HepG2 (cell line): Measurements from ENCODE around the gene OSBPL2. TPM values are rescaled to one million over a fixed set of nuclear protein-coding genes. Genes with fewer than 3 reads are reported as not detected.

Experiments
- CERS6 ChIP-seq: sonication (generic); formaldehyde crosslinking; IDR thresholded peaks from 2 replicates; pipeline ENCODE4 v1.5.0; 2020; ENCODE audit warnings: missing genetic modification reagents
- FOXJ3 ChIP-seq: sonication (generic); formaldehyde crosslinking; IDR thresholded peaks from 2 replicates; pipeline ENCODE4 v1.4.0; 2020; ENCODE audit warnings: missing genetic modification reagents, mild to moderate bottlenecking, borderline replicate concordance
- GLI4 ChIP-seq: sonication (generic); formaldehyde crosslinking; IDR thresholded peaks from 2 replicates; pipeline ENCODE4 v1.5.1; 2020; ENCODE audit warnings: missing genetic modification reagents, mild to moderate bottlenecking, moderate library complexity, borderline replicate concordance
- MAF1 ChIP-seq: sonication (generic); formaldehyde crosslinking; IDR thresholded peaks from 2 replicates; pipeline ENCODE4 v1.5.0; 2020; ENCODE audit warnings: missing genetic modification reagents, borderline replicate concordance
- MAFK ChIP-seq, 2 experiments: IDR thresholded peaks in 1 of 2; conservative IDR thresholded peaks in 1 of 2; 2 replicates each; pipeline ENCODE4 v1.6.1; 2011; ENCODE audit warnings: improper control_type of control experiment in 2 of 2, low read length in 2 of 2
- MIER3 ChIP-seq: IDR thresholded peaks from 2 replicates; pipeline ENCODE4 v1.6.1; 2016; ENCODE audit warnings: missing compliant biosample characterization, borderline replicate concordance
- NCOA5 ChIP-seq: sonication (generic); formaldehyde crosslinking; IDR thresholded peaks from 2 replicates; pipeline ENCODE4 v1.4.0; 2020; ENCODE audit warnings: missing genetic modification reagents
- NFAT5 ChIP-seq: sonication (generic); formaldehyde crosslinking; IDR thresholded peaks from 2 replicates; pipeline ENCODE4 v1.4.0; 2020; ENCODE audit warnings: missing genetic modification reagents
- NFKBIZ ChIP-seq: IDR thresholded peaks from 2 replicates; pipeline ENCODE4 v1.6.1; 2018; ENCODE audit warnings: missing genetic modification reagents, missing compliant biosample characterization
- ZFP1 ChIP-seq: IDR thresholded peaks from 2 replicates; pipeline ENCODE4 v1.6.1; 2016
- ZNF329 ChIP-seq: sonication (generic); formaldehyde crosslinking; IDR thresholded peaks from 2 replicates; pipeline ENCODE4 v1.9.0; 2021; ENCODE audit warnings: low read depth, mild to moderate bottlenecking, missing genetic modification reagents
- ZNF574 ChIP-seq: sonication (generic); formaldehyde crosslinking; IDR thresholded peaks from 2 replicates; pipeline ENCODE4 v1.4.0; 2020; ENCODE audit warnings: missing genetic modification reagents
- ZNF891 ChIP-seq: sonication (generic); formaldehyde crosslinking; IDR thresholded peaks from 2 replicates; pipeline ENCODE4 v1.5.0; 2020; ENCODE audit warnings: mild to moderate bottlenecking, missing genetic modification reagents
- polyA plus RNA-seq, 8 experiments: library from polyadenylated mRNA; depleted of rRNA in 3 of 8; stranded (reverse) in 7 of 8; unstranded in 1 of 8; fragments of >200 nt; fragmentation: Illumina TruSeq in 4 of 8; extraction: Trizol in 4 of 8; gene quantifications; 2 replicates each; pipeline versions ENCODE4 v1.2.1 to v1.2.3, GENCODE V29; 2011 to 2016; ENCODE audit warnings: low read depth in 4 of 8, missing spikeins in 1 of 8, mixed read lengths in 1 of 8; ENCODE audit not compliant: insufficient read depth in 1 of 8
- total RNA-seq, 5 experiments: library from RNA; depleted of rRNA; stranded (reverse); fragments of >200 nt; fragmentation: Illumina TruSeq; extraction: Trizol; gene quantifications; 2 replicates each; pipeline ENCODE4 v1.2.3, GENCODE V29; 2016; ENCODE audit warnings: low read depth in 1 of 5
- TF ChIP-seq, protein P1 (sequence below): IDR thresholded peaks from 2 replicates; pipeline ENCODE4 v1.6.1; 2016; ENCODE audit warnings: low read depth, borderline replicate concordance
- TF ChIP-seq, protein P2 (sequence below): sonication (generic); IDR thresholded peaks from 2 replicates; pipeline ENCODE4 v1.6.1; 2016; ENCODE audit warnings: low read depth, borderline replicate concordance
- TF ChIP-seq, protein P3 (sequence below): IDR thresholded peaks from 2 replicates; pipeline ENCODE4 v1.6.1; 2018; ENCODE audit warnings: missing genetic modification reagents, mild to moderate bottlenecking, missing compliant biosample characterization

The OSBPL2 gene
- total and polyA plus RNA-seq, 2 of the 13 experiments (the other 11 are each of a cell fraction or from before 2014, with no cell fraction given) = 18.5 to 37.4 TPM

- TF ChIP-seq MAFK (conservative IDR thresholded peaks at IDR 0.05 in 1 of 2, IDR thresholded peaks at IDR 0.05 in 1 of 2; ENCODE audit: low read length in 2 of 2) = peak; percentile 84 to 94
- TF ChIP-seq, protein P1, sequence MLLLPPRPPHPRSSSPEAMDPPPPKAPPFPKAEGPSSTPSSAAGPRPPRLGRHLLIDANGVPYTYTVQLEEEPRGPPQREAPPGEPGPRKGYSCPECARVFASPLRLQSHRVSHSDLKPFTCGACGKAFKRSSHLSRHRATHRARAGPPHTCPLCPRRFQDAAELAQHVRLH (CRISPR knock-in tag) = 0 out of 2 replicates have a peak, but pooled peaks have one; percentile 61
- TF ChIP-seq NFAT5 (CRISPR knock-in tag) = peak; percentile 66; the same call in 1 of the 2 replicates
- TF ChIP-seq ZFP1 (CRISPR knock-in tag) = peak; percentile 85; the same call in 1 of the 2 replicates
- no peak for TF ChIP-seq FOXJ3
- TF ChIP-seq NFKBIZ (CRISPR knock-in tag) = no peak; the same call in 1 of the 2 replicates
- no peak for TF ChIP-seq CERS6 (CRISPR knock-in tag)
- TF ChIP-seq ZNF329 (CRISPR knock-in tag) = no peak
- 0 out of 2 replicates have a peak, but pooled peaks have one; percentile 24 for TF ChIP-seq MAF1 (CRISPR knock-in tag)
- peak; percentile 83; the same call in 1 of the 2 replicates for TF ChIP-seq MIER3 (CRISPR knock-in tag)
- no peak for TF ChIP-seq GLI4 (CRISPR knock-in tag)
- TF ChIP-seq, protein P2, sequence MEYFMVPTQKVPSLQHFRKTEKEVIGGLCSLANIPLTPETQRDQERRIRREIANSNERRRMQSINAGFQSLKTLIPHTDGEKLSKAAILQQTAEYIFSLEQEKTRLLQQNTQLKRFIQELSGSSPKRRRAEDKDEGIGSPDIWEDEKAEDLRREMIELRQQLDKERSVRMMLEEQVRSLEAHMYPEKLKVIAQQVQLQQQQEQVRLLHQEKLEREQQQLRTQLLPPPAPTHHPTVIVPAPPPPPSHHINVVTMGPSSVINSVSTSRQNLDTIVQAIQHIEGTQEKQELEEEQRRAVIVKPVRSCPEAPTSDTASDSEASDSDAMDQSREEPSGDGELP = peak; percentile 51; the same call in 1 of the 2 replicates
- TF ChIP-seq ZNF891 = no peak
- no peak for TF ChIP-seq NCOA5
- TF ChIP-seq, protein P3, sequence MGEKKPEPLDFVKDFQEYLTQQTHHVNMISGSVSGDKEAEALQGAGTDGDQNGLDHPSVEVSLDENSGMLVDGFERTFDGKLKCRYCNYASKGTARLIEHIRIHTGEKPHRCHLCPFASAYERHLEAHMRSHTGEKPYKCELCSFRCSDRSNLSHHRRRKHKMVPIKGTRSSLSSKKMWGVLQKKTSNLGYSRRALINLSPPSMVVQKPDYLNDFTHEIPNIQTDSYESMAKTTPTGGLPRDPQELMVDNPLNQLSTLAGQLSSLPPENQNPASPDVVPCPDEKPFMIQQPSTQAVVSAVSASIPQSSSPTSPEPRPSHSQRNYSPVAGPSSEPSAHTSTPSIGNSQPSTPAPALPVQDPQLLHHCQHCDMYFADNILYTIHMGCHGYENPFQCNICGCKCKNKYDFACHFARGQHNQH (CRISPR knock-in tag) = peak; percentile 77
- peak; percentile 99 for TF ChIP-seq ZNF574 (CRISPR knock-in tag)
These were observed 64.2 kb downstream of the OSBPL2 start, which contains the start of gene ADRM1 (continued) for GRCh38 chr20:62302341-62303061.
